Hypothalamus (tissue), 51 donors: ENCODE data around the gene RPTOR.
"Not testable (repeated sequence)": the region's sequence is repeated elsewhere in the genome, so short reads cannot be mapped to it uniquely, and the experiment has no call there.

Source experiments
- DNase-seq, 51 donors: peaks; one replicate each; lab custom pipeline; 2025; lab: John Stamatoyannopoulos, UW

The RPTOR gene

DNA sequence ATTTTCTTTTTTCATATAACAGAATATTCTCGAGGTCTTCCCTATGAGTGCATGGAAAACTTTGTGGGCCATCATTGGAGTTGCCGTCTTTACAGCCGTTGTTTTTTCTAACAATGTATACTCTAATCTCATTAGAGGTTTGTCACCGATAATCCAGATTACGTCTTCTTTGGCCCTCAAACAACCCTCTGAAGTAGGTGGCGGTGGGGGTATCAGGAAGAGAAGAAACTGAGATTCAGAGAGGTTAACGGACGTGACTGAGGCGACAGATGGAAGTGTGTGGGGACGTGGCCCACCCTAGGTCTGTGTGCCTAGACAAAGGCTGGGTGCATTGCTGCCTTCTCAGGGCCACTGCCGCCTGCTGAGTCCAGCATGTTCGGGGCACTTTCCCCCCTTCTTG is 63.7 kb downstream of the RPTOR start:
- no peak for DNase-seq

GRCh38 chr17:80609757-80610156 is 65.1 kb downstream of the RPTOR start:
- DNase-seq, result no peak

- no peak for DNase-seq
Observed at GRCh38 chr17:80611816-80612215, 67.2 kb downstream of the RPTOR start.

- DNase-seq, result no peak
Observed at GRCh38 chr17:80612997-80613731, 68.5 kb downstream of the RPTOR start.

DNA sequence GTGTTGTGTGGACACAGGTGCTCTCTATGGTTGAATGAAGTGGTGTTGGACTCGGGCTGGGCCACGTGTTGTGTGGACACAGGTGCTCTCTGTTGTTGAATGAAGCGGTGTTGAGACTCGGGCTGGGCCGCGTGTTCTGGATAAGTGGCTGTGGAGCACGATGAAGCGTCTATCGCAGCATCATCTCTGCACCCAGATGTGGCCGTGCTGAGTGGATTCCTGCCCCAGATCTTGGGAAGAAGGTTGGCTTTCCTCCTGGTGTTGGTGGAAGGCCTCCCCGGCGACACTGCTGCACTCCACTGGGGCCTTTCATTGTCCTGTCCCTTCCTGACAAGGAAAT is 69.1 kb downstream of the RPTOR start:
- no peak for DNase-seq

GRCh38 chr17:80614332-80615047 is 69.9 kb downstream of the RPTOR start:
- no peak for DNase-seq

DNA sequence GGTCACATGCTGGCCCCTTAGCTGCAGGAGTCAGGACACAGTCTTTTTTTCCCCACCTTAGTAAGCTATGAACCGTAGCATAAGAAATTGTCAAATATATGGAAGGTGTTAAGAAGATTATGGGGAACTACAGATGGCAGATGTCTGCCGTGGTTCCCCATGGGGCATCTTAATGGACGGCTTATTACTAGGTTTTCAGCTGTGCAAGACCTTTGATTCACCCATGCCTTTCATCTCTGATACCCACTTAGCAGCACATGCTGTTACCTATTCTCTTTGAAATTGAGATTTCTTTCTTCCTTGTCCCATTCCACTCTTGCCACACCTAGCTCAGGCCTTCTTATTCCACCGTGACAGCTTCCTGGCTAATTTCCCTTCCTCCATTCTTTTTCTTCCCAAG is 70.7 kb downstream of the RPTOR start:
- no peak for DNase-seq

- no peak for DNase-seq
Observed at GRCh38 chr17:80616705-80617104, 72.1 kb downstream of the RPTOR start.

GRCh38 chr17:80618304-80618703 is 73.7 kb downstream of the RPTOR start:
- DNase-seq, result no peak

DNA sequence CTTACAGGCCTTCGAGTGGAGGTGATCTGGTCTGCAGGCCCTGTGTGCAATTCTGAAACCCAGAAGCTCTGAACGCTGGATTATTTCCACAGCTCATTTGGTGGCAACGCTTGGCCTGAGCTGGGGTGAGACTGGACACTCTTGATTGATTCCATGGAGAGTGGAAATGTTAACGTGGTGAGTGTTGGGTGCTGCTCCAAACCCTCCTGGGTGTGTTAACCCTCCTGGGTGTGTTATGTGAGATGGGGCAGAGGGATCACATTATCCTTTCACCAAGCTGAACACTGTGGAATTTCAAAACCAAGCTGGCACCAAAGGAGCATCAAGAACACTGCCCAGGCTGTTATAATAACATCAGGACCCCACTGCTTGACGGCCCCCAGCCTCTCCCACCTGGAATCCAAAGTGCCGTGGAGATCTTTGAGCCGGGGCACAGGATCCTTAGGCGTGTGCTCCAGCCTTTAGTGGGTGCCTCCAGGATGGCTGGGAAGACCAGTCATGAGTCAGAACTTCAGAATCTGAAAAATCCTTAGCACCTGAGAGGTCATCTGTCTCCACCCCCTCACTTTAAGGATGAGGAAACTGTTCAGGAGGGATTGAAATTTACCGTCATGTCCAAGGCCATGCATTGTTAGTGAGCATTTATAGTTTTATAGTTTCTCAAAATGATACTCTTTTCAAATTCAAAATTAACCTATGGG is 75.0 kb downstream of the RPTOR start:
- no peak for DNase-seq

GRCh38 chr17:80621335-80621996 is 76.8 kb downstream of the RPTOR start:
- peak in 1 of 51 donors; percentile 15 for DNase-seq

DNA sequence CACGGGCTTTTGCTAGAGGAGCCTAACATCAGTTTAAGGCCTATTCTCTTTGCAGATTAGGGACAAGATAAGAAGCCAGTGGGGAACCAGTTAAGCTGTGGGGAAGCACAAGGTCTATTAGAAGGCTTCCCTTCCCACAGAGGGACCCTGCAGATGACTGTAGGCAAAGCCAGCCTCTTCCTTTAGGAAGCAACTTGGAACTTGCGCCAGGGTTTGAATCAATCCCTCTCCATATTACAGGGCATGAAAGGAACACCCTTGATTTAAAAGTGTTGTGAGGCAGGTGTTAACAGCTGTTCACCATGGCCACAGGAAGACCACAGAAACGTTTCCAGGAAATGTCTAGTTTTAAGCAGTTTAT is 77.3 kb downstream of the RPTOR start:
- DNase-seq, result no peak

- DNase-seq, result no peak
Observed at GRCh38 chr17:80624864-80625263, 80.2 kb downstream of the RPTOR start.

DNA sequence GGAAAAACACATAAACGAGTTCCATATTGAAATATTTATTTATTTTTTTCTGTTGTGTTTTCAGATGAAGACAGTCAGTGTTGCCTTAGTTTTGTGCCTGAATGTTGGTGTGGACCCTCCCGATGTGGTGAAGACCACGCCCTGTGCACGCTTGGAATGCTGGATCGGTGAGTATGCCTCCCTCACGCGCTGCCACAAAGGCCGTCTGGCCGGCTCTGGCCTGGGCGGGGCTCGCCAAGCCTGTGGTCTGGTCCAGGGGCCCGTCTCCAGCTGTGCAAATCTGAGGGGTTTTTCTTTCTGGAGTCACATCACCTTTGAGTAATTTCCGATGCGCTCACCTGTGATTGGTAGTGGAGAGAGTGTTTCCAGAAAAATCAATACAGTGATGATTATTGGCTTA is 81.0 kb downstream of the RPTOR start:
- no peak for DNase-seq

DNA sequence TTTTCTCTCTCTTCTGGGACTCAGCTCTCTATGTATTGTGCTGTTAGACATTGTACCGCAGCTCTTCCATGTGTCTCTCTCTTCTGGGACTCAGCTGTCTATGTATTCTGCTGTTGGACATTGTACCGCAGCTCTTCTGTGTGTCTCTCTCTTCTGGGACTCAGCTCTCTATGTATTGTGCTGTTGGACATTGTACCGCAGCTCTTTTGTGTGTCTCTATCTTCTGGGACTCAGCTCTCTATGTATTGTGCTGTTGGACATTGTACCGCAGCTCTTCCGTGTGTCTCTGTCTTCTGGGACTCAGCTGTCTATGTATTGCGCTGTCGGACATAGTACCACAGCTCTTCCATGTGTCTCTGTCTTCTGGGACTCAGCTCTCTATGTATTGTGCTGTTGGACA is 84.2 kb downstream of the RPTOR start:
- DNase-seq, result not testable (repeated sequence)

DNA sequence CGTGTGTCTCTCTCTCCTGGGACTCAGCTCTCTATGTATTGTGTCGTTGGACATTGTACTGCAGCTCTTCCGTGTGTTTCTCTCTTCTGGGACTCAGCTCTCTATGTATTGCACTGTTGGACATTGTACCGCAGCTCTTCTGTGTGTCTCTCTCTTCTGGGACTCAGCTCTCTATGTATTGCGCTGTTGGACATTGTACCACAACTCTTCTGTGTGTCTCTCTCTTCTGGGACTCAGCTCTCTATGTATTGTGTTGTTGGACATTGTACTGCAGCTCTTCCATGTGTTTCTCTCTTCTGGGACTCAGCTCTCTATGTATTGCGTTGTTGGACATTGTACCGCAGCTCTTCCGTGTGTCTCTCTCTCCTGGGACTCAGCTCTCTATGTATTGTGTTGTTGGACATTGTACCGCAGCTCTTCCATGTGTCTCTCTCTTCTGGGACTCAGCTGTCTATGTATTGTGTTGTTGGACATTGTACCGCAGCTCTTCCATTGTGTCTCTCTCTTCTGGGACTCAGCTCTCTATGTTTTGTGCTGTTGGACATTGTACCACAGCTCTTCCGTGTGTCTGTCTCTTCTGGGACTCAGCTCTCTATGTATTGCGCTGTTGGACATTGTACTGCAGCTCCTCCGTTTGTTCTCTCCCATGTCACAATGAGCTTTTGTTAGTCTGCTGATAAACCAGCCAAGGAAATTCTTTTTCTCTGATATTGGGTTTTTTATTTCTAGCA is 84.8 kb downstream of the RPTOR start:
- DNase-seq, result no peak

DNA sequence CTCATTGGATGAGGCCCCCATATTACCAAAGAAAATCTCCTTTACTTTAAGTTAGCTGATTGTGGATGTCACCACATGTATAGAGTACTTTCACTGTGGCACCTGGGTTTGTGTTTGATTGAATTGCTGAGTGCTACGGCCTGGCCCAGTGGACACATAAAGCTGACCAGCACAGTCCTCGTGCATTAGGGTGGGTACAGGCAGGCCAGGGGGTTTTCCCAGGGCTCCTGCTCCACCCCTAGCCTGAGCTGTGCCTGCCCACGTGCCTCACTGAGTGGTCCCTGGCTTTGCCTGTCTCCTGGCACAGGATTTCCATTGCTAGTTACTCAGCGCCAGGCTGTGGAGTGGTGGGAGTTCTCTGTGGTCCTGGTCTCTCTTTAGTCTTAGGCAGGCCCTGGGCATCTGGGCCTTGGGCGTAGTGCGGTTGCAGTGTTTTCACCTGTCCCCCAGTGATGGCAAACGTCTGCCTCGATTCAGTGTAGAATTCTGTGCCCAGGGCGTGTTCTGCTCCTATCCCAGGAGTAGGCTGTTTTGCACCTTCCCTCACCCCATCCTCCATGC is 86.0 kb downstream of the RPTOR start:
- DNase-seq, result no peak

DNA sequence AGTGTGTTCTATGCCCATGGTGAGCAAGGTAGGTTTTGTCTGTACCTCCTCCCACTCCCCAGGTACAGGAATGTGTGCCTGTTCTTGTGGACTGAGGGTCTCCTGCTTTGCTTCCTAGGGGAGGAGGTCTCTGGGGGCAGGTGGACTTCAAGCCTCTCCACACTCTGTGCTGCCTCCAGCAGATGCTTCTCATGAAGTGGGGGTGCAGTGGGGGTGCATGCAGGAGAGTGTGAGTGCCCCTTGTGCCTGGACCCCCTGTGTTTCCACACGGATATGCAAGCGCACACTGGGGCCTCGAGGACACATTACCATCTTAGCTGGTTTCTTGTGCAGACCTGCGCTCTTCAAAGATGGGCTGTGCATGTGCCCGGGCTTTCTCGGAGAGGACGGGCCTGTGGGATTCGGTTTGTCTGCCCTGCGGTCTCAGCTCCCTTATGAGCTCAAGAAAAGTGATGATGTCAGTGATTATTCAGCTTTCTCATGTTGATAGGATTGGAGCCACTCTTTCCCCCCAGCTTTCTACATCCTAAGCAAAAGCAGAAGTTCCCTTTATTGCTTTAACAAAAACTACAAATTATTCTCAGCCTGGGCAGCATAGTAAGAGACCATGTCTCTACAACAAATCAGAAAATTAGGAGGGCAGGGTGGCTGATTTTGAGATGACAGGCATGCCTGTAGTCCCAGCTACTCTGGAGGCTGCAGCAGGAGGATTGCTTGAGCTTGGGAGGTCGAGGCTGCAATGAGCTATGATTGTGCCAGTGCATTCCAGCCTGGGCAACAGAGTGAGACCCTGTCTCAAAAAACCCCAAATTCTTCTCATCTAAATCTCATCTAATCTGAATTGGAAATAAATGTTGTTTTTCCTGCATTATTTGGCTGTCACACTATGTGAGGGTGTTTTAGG is 86.8 kb downstream of the RPTOR start:
- no peak for DNase-seq

DNA sequence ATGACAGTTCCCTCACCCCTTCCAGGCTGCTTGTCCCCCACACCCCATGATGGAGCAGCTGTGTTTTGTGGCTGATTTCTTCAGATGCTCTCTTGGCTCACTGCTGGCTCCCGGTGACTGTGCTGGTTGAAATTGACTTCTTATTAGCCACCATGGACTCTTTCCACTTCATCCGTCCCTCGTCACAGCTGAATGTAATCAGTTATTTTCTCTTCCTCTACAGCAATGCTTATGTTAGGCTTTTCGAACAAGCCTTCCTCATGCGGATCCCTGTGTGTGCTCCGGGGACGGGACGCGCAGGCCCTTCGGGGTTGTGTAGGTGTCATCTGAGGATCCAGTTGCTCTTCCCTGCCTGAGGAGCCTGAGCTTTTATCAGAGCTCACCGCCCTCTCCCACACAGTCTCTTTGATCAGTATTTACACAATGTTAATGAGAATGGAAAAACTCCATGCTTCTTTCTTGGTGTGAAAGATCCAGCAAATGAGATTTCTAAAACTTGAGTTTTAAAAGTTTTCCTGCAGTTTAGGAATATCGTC is 87.5 kb downstream of the RPTOR start:
- no peak for DNase-seq
